ENCODE results near the gene SLC43A1. TPM values are rescaled to one million over a fixed set of nuclear protein-coding genes. Genes with fewer than 3 reads are reported as not detected.

SLC43A1 gene
- total and polyA plus RNA-seq, 8 donors: 11.7 to 25.3 (median 18.0) TPM

DNA sequence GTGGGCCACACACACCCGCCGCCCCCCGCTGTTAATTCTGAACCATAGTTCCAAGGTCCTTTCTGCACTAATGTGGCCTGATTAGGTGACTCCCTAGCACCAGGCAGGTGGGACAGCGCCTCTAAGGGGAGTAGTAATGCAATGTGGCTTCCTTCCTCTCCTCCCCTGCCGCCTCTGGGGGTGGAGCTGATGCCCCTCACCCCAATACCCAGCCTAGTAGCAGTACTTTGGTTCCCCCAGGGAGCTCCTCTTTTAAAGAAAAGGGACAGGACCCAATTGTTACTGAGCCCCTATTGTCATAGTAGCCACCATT lies 40.7 kb downstream of the SLC43A1 start:
- TF ChIP-seq, protein P1, sequence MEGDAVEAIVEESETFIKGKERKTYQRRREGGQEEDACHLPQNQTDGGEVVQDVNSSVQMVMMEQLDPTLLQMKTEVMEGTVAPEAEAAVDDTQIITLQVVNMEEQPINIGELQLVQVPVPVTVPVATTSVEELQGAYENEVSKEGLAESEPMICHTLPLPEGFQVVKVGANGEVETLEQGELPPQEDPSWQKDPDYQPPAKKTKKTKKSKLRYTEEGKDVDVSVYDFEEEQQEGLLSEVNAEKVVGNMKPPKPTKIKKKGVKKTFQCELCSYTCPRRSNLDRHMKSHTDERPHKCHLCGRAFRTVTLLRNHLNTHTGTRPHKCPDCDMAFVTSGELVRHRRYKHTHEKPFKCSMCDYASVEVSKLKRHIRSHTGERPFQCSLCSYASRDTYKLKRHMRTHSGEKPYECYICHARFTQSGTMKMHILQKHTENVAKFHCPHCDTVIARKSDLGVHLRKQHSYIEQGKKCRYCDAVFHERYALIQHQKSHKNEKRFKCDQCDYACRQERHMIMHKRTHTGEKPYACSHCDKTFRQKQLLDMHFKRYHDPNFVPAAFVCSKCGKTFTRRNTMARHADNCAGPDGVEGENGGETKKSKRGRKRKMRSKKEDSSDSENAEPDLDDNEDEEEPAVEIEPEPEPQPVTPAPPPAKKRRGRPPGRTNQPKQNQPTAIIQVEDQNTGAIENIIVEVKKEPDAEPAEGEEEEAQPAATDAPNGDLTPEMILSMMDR (IDR thresholded peaks at IDR 0.05): no peak
- DNase-seq (no peak), ATAC-seq (no peak)
- H3K9me3 ChIP-seq: no peaks in the 10 kb centered on the region
- no peak overlapping the region for H3K4me3 ChIP-seq
- intact Hi-C loops (cut with DNase I): no loop called here
- H3K4me1 ChIP-seq: peaks cover 10 to 42% of the 10 kb centered on the region in 2 donors
- no peaks in the 10 kb centered on the region for H3K36me3 ChIP-seq
- no peak overlapping the region for H3K27ac ChIP-seq
- peaks cover 0 to 36% of the 10 kb centered on the region in 2 donors for H3K27me3 ChIP-seq

DNA sequence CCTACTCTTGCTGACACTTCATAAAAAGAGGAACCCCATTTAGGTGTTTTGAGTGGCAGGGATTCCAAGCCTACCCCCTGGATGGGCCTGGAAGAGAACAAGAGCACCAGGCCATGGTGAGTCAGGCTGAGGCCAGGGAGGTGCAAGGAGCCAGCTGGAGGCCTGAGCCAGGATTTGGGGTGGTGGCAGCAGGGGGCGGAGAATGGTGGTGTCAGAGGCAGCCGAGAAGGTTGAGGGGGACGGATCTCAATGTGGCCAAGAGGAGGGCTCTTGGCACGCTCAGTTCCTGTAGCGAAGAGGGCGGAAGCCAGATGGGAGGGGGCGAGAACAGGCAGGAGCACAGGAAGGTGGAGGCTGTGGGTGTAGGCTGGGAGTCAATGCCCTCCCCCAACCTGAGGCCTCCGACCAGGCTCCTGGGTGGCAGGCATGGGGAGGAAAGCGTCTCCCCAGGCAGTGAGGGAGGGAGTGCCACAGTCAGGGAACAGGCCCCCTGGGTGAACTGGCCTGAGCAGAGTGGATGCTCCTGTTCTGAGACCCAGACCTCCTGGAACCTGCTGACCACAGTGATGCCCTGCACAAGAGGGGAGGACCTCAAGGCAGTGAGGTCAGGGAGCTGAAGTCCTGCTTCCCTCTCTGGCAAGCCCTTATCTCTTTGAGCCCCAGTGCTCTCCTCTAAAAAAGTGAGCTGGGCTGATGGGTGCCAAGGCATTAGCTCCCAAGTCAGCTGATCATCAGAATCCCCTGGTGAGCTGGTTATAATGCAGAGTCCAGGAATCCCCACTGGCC lies 41.3 kb downstream of the SLC43A1 start:
- peaks cover 10 to 42% of the 10 kb centered on the region in 2 donors for H3K4me1 ChIP-seq
- no peaks in the 10 kb centered on the region for H3K9me3 ChIP-seq
- ATAC-seq: no peak
- H3K27me3 ChIP-seq: peaks cover 0 to 36% of the 10 kb centered on the region in 2 donors
- H3K4me3 ChIP-seq: no peak overlapping the region
- H3K27ac ChIP-seq: no peak overlapping the region
- no peak for DNase-seq
- no peaks in the 10 kb centered on the region for H3K36me3 ChIP-seq
- TF ChIP-seq, protein P1 (IDR thresholded peaks at IDR 0.05): no peak
- intact Hi-C loops (cut with DNase I): no loop called here

DNA sequence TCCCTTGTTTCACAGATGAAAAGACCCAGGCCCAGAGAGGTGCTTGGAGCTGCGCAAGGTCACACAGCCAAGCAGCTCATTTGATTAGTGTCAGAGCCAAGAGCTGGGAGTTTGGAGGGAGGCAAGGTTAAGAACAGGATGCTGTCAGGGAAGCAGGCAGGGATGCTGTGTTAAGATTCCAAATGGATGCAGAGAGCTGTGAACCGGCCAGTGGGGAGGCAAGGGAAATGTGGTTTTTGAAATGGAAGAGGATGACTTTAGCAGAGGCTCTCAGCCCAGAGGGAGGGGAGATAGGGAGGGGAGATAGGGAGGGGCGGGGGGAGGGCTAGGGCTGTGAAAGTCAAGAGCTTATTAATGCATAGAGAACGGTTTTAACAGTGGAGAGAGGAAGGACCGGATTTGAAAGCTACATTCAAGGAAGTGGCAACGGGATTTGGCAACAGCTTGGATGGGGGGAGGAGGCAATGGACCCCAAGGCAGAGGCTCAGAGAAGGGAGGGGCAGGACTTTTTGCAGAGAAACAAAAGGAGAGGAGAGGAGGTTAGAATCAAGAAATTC lies 42.1 kb downstream of the SLC43A1 start:
- ATAC-seq (no peak), DNase-seq (no peak)
- Histone ChIP-seq H3K27ac (no peak overlapping the region), H3K4me1 (peaks cover 10 to 42% of the 10 kb centered on the region in 2 donors), H3K27me3 (peaks cover 0 to 36% of the 10 kb centered on the region in 2 donors), H3K4me3 (no peak overlapping the region), H3K9me3 (no peaks in the 10 kb centered on the region), H3K36me3 (no peaks in the 10 kb centered on the region)
- intact Hi-C loops (cut with DNase I): no loop called here
- TF ChIP-seq, protein P1 (IDR thresholded peaks at IDR 0.05): no peak

DNA sequence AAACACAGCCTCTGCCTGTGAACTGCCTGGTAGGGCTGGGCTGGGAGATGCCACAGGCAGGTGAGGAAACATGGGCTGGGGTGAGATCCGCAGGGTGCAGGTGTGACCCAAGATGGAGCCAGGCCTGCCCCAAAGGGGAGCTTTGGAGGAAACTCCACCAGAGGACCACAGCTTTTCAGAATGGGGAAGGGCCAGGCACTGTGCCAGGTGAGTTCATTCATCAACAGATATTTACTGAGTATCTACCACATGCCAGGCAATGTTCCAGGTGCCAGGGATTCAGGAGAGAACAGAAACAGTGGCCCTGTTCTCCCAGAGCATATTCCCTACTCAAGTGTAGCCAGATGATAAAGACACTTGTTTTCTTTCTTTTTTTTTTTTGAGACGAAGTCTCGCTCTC lies 44.0 kb downstream of the SLC43A1 start:
- H3K4me1 ChIP-seq: peaks cover 7 to 30% of the 10 kb centered on the region in 2 donors
- no peaks in the 10 kb centered on the region for H3K36me3 ChIP-seq
- DNase-seq (no peak), ATAC-seq (no peak)
- H3K27ac ChIP-seq: no peak overlapping the region
- no peak overlapping the region for H3K4me3 ChIP-seq
- H3K27me3 ChIP-seq: peaks cover 0 to 25% of the 10 kb centered on the region in 2 donors
- H3K9me3 ChIP-seq: no peaks in the 10 kb centered on the region
- TF ChIP-seq, protein P1 (IDR thresholded peaks at IDR 0.05): no peak
- intact Hi-C loops (cut with DNase I): no loop called here

DNA sequence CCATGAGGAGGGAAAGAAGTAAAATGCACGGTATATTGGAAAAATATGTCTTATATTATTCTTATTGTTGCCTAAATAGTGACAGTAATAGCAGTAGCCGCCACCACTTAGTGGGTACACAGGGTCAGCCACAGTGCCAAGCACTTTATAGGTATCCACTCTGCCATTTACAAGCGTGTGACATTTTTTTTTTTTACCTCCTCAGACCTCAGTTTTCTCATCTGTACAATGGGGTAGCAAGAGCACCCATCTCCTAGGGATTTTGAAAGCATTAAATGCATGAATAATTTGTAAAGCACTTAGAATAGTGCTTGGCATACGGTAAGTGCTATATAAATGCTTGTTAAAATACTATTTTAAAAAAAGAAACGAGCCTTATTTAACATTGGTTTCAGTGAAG lies 46.2 kb downstream of the SLC43A1 start:
- peaks cover 0 to 3% of the 10 kb centered on the region in 2 donors for H3K27me3 ChIP-seq
- H3K9me3 ChIP-seq: no peaks in the 10 kb centered on the region
- ATAC-seq: no peak
- H3K36me3 ChIP-seq: no peaks in the 10 kb centered on the region
- H3K4me1 ChIP-seq: peaks cover 0 to 9% of the 10 kb centered on the region in 2 donors
- no peak for DNase-seq
- TF ChIP-seq, protein P1 (IDR thresholded peaks at IDR 0.05): no peak
- intact Hi-C loops (cut with DNase I): no loop called here
- H3K4me3 ChIP-seq: no peak overlapping the region
- no peak overlapping the region for H3K27ac ChIP-seq

All from left lung (tissue), 10 donors.